HCT116 (cell line): ENCODE measurements around the gene RTN4RL1. TPM values are rescaled to one million over a fixed set of nuclear protein-coding genes. Genes with fewer than 3 reads are reported as not detected.

Source experiments
- ATAC-seq: fragments of 200-7000 bp; cut with Tn5 transposase; 2 replicates; pipeline ENCODE4 v1.9.1; 2020; ENCODE audit warnings: mild to moderate bottlenecking, moderate library complexity
- BruUV-seq: library from RNA; stranded (reverse); fragments of 400-500 nt; replicated peaks from 2 replicates; lab custom pipeline; 2021; lab: Mats Ljungman, UMichigan
- CTCF ChIA-PET: fragments of 300-600 bp; sonication (Branson Sonifier 250); formaldehyde crosslinking; loops from one replicate; lab custom pipeline; 2021; ENCODE audit warnings: antibody characterized with exemption; lab: Charles Lee
- POLR2A ChIA-PET: fragments of 300-600, 350-600 bp; sonication (Branson Sonifier 250); formaldehyde crosslinking; loops from one replicate; lab custom pipeline; 2021; ENCODE audit warnings: antibody characterized with exemption; lab: Charles Lee
- RAD21 ChIA-PET, 2 experiments: fragments of 300-600 bp; sonication (Branson Sonifier 250); formaldehyde crosslinking; loops; one replicate each; lab custom pipeline; 2023; ENCODE audit warnings: low total read pairs in 2 of 2; ENCODE audit not compliant: uncharacterized antibody in 2 of 2, unreplicated experiment in 2 of 2, low non-redundant PET in 1 of 2; lab: Charles Lee
- DNase-seq: peaks from one replicate; pipeline ENCODE4 v3.0.0-alpha.2; 2010; ENCODE audit warnings: low read depth, low spot score
- H2AFZ ChIP-seq: fragments of 200-600 bp; shearing (Covaris generic), sonication (generic); 2 replicates; pipeline ENCODE4 v1.6.1; 2017; ENCODE audit warnings: low read depth, mixed run types, mixed read lengths, antibody characterized with exemption, low read length; ENCODE audit not compliant: poor library complexity, severe bottlenecking
- H3K27ac ChIP-seq: 2 replicates; pipeline ENCODE4 v1.5.1; 2012; ENCODE audit warnings: low read depth, low read length
- H3K27me3 ChIP-seq: fragments of 200-600 bp; sonication (generic); 2 replicates; pipeline ENCODE4 v1.6.1; 2016; ENCODE audit warnings: mixed run types, low read length, mixed read lengths; ENCODE audit not compliant: insufficient read depth
- H3K36me3 ChIP-seq, 2 experiments: fragments of 200-500 bp in 1 of 2; fragments of 200-600 bp in 1 of 2; sonication (Bioruptor generic) in 1 of 2; sonication (generic) in 1 of 2; 2 replicates each; pipeline versions ENCODE4 v1.5.1 to v1.6.1; 2014 to 2016; ENCODE audit warnings: low read length in 2 of 2, inconsistent platforms in 1 of 2, mixed read lengths in 1 of 2, mixed run types in 1 of 2; ENCODE audit not compliant: insufficient read depth in 2 of 2, control insufficient read depth in 1 of 2
- H3K4me1 ChIP-seq, 2 experiments: fragments of 200-600 bp in 1 of 2; sonication (generic) in 1 of 2; 2 replicates each; pipeline versions ENCODE4 v1.5.1 to v1.6.1; 2012 to 2017; ENCODE audit warnings: low read length in 2 of 2, inconsistent platforms in 1 of 2, mild to moderate bottlenecking in 1 of 2, mixed read lengths in 1 of 2, mixed run types in 1 of 2, moderate library complexity in 1 of 2; ENCODE audit not compliant: insufficient read depth in 2 of 2, control insufficient read depth in 1 of 2
- H3K4me2 ChIP-seq: fragments of 200-600 bp; sonication (generic); 2 replicates; pipeline ENCODE4 v1.6.1; 2017; ENCODE audit warnings: mixed run types, low read length, mixed read lengths
- H3K4me3 ChIP-seq, 2 experiments: fragments of 200-600 bp in 1 of 2; sonication (generic) in 1 of 2; replicated peaks in 1 of 2; 2 replicates each; pipeline ENCODE4 v1.5.1; 2011 to 2016; ENCODE audit warnings: low read length in 2 of 2, control low read depth in 1 of 2, low read depth in 1 of 2, mild to moderate bottlenecking in 1 of 2, mixed read lengths in 1 of 2, mixed run types in 1 of 2
- H3K79me2 ChIP-seq: fragments of 200-600 bp; sonication (generic); 2 replicates; pipeline ENCODE4 v1.6.1; 2017; ENCODE audit warnings: mild to moderate bottlenecking, mixed run types, low read length, moderate library complexity, mixed read lengths; ENCODE audit not compliant: insufficient read depth
- H3K9ac ChIP-seq: fragments of 200-600 bp; sonication (generic); 2 replicates; pipeline ENCODE4 v1.6.1; 2016; ENCODE audit warnings: low read length, mixed read lengths
- H3K9me2 ChIP-seq: fragments of 200-600 bp; sonication (generic), shearing (Covaris generic); 2 replicates; pipeline ENCODE4 v1.6.1; 2017; ENCODE audit warnings: mixed run types, mild to moderate bottlenecking, moderate library complexity; ENCODE audit not compliant: insufficient read depth
- H3K9me3 ChIP-seq, 2 experiments: fragments of 200-500 bp in 1 of 2; fragments of 200-600 bp in 1 of 2; sonication (Bioruptor generic) in 1 of 2; sonication (generic) in 1 of 2; 2 replicates each; pipeline ENCODE4 v1.6.1; 2014 to 2017; ENCODE audit warnings: low read length in 2 of 2, mixed read lengths in 2 of 2, inconsistent platforms in 1 of 2, low read depth in 1 of 2, mild to moderate bottlenecking in 1 of 2, mixed run types in 1 of 2, moderate library complexity in 1 of 2; ENCODE audit not compliant: control insufficient read depth in 1 of 2, insufficient read depth in 1 of 2
- H4K20me1 ChIP-seq: fragments of 200-600 bp; sonication (generic), shearing (Covaris generic); 2 replicates; pipeline ENCODE4 v1.6.1; 2017; ENCODE audit warnings: mixed run types, mild to moderate bottlenecking, moderate library complexity; ENCODE audit not compliant: insufficient read depth
- ATF3 ChIP-seq: IDR thresholded peaks from 2 replicates; pipeline ENCODE4 v1.6.1; 2012
- CTCF ChIP-seq, 3 experiments: fragments of 200-600 bp in 1 of 3; sonication (generic) in 1 of 3; IDR thresholded peaks in 2 of 3; conservative IDR thresholded peaks in 1 of 3; 2 replicates each; pipeline ENCODE4 v1.5.1; 2012 to 2017; ENCODE audit warnings: low read depth in 2 of 3, low read length in 2 of 3, antibody characterized with exemption in 1 of 3, borderline replicate concordance in 1 of 3, control low read depth in 1 of 3, mild to moderate bottlenecking in 1 of 3, mixed read lengths in 1 of 3, mixed run types in 1 of 3, moderate library complexity in 1 of 3; ENCODE audit not compliant: insufficient read depth in 1 of 3
- EZH2 ChIP-seq: fragments of 200-600 bp; sonication (generic); IDR thresholded peaks from 2 replicates; pipeline ENCODE4 v1.6.1; 2017; ENCODE audit warnings: antibody characterized with exemption, mixed run types
- JUND ChIP-seq: IDR thresholded peaks from 2 replicates; pipeline ENCODE4 v1.6.1; 2012
- RAD21 ChIP-seq: IDR thresholded peaks from 2 replicates; pipeline ENCODE4 v1.6.1; 2012; ENCODE audit warnings: low read depth, mild to moderate bottlenecking
- SIN3A ChIP-seq: IDR thresholded peaks from 2 replicates; pipeline ENCODE4 v1.6.1; 2012; ENCODE audit warnings: low read depth
- SRF ChIP-seq: IDR thresholded peaks from 2 replicates; pipeline ENCODE4 v1.6.1; 2012; ENCODE audit warnings: low read depth
- YY1 ChIP-seq: IDR thresholded peaks from 2 replicates; pipeline ENCODE4 v1.6.1; 2011; ENCODE audit warnings: low read length, low read depth, moderate library complexity, mild to moderate bottlenecking; ENCODE audit not compliant: insufficient replicate concordance; ENCODE audit errors: extremely low read depth
- intact Hi-C: fragments of 100-400 bp; cut with micrococcal nuclease; formaldehyde crosslinking; loops from 2 replicates; pipeline ENCODE4 v1.10.0; 2022
- total RNA-seq: library from RNA; stranded (reverse); gene quantifications from one replicate; pipeline ENCODE4 v1.2.1, GENCODE V29; 2021; ENCODE audit not compliant: unreplicated experiment
- TF ChIP-seq, protein P1 (sequence below): IDR thresholded peaks from 2 replicates; pipeline ENCODE4 v1.6.1; 2012

RTN4RL1 gene
- total RNA-seq, 1 experiment from 2014 or later = 3.7 TPM

GRCh38 chr17:2059547-2060384 lies 34.6 kb upstream of the RTN4RL1 start:
- no peaks in the 10 kb centered on the region for H3K27me3 ChIP-seq
- DNase-seq = no peak
- H3K27ac ChIP-seq = no peak overlapping the region
- H3K9ac ChIP-seq = no peak overlapping the region
- intact Hi-C loops = no loop called here
- TF ChIP-seq SIN3A (no peak), ATF3 (no peak), SRF (no peak), CTCF (IDR thresholded peaks at IDR 0.05 in 2 of 3, conservative IDR thresholded peaks at IDR 0.05 in 1 of 3; ENCODE audit: borderline replicate concordance in 1 of 3, insufficient read depth in 1 of 3, low read depth in 2 of 3, low read length in 2 of 3) (no peak), EZH2 (no peak), RAD21 (no peak), JUND (no peak), YY1 (no peak)
- TF ChIP-seq, protein P1, sequence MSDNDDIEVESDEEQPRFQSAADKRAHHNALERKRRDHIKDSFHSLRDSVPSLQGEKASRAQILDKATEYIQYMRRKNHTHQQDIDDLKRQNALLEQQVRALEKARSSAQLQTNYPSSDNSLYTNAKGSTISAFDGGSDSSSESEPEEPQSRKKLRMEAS = no peak
- ChIA-PET POLR2A (no interaction called here), CTCF (interaction anchor here (1.2 to 8.0 kb wide), 3 partner anchors 84 to 185 kb away, joined by 5 to 200 read pairs (median 12); no protein-coding TSS in a partner anchor), RAD21 (interaction anchor here in 1 of 2 experiments (2.1 kb wide), 1 partner anchor 185 kb away, joined by 21 read pairs; no protein-coding TSS in a partner anchor)
- peaks cover 0 to 21% of the 10 kb centered on the region in 2 experiments; a peak in 3 of 4 replicates for H3K4me1 ChIP-seq
- no peak overlapping the region for H3K4me2 ChIP-seq
- ATAC-seq = no peak
- H3K9me3 ChIP-seq = no peaks in the 10 kb centered on the region
- H3K79me2 ChIP-seq = no peaks in the 10 kb centered on the region
- no peaks in the 10 kb centered on the region for H3K9me2 ChIP-seq
- no peaks in the 10 kb centered on the region for H4K20me1 ChIP-seq
- H3K36me3 ChIP-seq = no peaks in the 10 kb centered on the region
- BruUV-seq = no TSS peak
- no peak overlapping the region for H2AFZ ChIP-seq
- no peak overlapping the region for H3K4me3 ChIP-seq
